NCI-H1930 (cell line): ENCODE results near the gene GJA3.

Experiments used
- DNase-seq, 2 experiments: peaks; one replicate each; lab custom pipeline; 2025; lab: John Stamatoyannopoulos, UW

Gene GJA3

DNA sequence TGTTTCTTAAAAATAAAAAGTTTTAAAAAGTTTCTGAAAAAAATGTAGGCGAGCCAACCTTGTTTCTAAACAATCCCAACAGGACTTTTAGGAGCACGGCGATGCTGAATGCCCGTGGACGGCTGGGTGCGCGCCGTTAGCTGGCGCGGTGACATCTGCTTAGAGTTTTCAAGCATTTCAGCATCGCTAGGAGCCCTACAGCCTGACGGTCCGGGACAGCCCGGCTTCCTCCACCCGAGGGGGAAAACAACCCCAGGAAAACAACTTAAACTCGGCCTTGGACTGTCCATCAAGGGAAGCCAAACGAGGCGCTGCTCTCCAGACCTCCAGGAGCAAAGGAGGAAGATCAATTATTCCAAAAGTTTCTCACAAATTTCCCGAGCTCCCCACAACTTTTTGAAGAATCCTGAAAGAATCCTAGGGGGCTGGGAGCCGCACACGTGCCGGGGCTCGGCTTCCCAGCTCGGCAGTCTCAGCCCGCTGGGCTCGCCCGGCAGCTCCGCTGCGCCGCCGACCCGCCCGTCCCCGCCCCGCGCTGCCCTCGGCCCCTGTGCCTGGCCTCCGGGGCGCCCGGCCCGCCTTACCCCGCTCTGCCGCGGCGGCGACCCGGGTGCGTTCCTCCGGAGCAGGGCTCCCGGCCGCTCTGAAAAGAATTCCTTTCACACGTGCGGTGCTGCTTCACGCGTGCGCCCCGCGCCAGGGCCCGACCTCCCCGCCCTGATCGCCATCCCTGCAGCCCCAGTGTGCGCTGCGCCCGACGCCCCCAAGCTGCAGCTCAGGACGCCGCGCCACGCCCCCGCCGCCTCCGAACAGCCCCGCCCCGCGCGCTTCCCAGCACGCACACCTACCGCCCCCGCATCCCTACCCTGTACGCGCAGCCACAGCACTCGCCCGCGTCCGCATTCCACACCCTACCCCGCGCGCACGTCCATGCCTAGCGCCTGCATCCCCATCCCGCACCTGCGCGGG is at the start of gene GJA3:
Gene GJA3, minus strand, starts transcription at position 747 of the 969 bp plus-strand sequence. CDS start 17,764 bp downstream, outside the sequence.
- DNase-seq: peak in 1 of 2 experiments; percentile 51

DNA sequence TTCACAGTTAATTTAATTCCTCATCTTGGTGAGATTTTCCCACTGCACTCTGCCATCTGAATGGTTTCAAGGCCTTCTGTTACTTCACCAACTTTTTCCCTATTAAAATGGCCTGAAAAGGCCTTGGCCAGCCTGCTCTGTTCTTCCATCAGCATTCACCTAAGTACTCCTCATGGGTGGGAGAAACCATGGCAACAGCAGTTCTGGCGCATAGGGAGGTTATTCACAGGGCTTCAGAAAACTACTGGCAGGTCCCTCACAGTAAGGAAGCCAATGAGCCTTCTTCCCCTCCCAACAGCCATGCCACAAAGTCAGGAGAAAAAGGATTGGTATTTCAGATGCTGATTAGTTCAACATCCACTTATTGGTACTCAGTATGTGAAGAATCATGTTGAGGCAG is 49.1 kb upstream of the GJA3 start:
- no peak for DNase-seq

DNA sequence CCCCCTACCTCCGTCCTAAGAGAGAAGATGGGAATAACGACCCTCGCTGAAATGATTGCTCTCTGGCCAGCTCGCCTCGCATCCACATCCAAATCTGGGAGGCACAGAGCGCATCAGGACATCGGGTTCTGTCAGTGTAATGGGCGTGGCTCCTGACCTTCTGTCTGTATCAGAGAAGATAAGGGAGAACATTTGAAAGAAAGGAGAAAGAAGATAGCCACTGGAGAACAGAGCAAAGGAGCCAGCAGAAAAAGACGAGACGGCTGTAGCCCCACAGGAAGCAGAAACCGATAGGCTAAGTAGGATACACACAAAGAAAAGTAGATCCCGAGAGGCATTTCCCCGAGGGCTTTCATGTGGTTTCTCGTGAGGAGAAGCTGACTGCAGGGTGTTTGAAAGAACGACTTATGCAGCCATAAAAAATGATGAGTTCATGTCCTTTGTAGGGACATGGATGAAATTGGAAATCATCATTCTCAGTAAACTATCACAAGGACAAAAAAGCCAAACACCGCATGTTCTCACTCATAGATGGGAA is 45.9 kb upstream of the GJA3 start:
- DNase-seq: no peak

DNA sequence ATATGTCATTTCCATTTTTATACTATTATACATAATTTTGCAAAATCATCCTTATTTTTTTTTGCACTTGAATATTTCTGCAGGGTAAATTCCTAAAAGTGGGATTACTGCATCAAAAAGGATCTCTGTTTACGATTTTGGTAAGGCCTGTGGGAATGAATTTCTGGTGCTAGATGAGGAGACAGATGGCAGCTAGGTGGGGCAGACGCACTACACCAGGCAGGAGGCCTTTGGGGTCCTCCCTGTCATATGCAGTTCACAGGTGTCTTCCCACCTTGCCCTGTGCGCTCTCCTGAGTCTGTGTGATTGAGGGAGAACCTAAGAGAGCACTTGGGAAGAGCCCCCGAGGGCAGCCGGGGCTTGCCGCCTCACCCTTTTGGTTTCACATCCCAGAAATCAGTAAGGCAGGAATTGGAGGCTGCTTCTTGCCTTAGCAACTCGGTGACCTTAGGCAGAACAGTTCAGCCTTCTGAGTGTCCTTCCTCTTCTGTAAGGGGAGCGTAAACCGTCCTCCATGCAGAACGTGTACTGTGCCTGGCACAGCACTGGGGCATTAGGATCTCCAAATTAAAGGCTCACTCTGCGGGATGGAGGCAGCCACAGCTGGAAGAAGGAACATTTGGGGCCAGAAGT is 45.3 kb upstream of the GJA3 start:
- DNase-seq: no peak

DNA sequence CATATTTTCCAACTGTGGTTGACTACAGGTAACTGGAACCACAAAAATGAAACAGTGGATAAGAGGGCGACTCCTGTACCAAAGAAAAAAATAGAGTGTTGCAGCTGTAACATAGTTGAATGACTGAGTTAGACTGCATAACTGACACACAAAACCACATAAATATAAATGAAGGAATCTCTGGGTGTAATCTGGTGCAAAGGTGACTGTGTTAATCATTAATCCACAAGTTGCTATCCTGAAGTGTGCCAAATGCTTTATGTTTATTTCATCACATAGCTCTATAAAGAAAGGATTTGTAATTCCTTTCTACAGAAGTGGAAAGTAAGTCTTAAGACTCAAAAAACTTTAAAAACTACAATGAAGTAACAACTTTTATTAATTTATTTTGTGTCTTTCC is 37.9 kb upstream of the GJA3 start:
- DNase-seq: no peak

DNA sequence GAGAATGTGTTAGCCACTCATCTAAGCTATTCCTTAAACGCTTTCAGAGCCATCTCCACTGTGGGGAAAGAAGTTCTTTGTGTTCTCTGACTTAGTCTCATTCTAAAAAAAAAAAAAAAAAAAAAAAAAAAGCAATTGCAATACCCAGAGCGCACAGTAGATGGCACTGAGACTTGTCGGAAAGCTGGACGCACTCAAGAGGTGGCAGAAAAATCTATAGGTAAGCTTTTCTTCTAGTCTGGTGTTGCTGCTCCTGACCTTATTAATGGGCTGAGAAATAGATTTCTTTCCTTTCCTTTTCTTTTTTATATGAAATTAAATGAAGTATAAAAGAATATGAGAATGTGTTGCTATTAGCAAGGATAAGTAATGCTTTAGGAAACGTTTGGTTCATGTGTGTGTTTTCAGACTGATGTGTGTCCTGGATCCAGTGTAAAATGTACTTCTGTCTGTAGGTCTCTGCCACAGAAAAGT is 36.5 kb upstream of the GJA3 start:
- DNase-seq: peak; percentile 31 to 48

DNA sequence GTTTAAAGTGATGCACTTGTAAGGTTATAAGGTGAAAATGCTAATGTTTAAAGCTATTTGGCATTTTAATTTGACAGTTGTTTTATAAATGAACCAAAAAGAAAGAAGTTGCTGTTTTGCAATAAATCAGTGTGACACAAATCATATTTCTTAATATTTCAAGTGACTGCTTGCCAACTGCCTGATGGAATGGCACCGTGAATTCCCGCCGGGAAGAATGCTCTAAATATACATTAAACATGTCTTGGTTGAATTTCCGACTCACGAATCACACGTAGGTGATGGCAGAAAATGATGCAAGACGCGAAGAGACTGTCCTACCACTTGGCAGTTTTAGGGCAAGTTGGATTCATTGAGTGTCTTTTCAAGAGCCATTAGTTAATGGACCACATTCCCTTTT is 34.9 kb upstream of the GJA3 start:
- DNase-seq: no peak

DNA sequence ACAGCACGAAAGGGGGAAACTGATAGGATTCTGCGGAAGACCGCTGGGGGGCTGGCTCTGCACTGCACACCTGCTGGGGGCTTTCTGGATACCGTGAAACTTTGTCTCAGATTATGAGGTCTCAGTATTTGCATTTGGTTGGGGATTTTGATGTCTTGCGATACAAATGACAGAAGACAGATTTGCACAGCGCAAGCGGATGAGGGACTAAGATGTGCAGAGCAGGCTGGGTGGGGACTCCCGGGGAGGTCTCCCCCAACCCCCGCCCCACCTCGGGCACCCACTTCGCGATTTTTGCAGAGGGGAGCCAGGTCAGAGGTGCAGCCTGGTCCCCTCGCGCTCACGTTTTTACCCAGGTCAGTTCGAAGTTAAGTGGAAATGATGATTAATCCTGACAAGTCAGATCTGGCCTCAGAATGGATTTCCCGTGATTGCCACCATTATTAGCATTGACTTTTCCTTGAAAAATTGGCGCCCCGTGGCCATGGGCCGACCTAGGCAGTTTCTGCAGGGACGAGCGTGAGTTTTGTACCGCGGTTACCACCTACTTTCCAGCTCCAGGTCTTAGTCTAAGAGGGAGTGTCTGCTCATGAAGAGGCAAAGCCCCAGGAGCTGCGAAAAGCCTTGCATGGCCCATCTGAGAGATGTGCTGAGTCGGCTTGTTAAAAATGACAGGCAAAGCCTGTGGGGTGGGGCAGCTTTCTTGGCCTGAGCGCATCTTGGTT is 33.2 kb upstream of the GJA3 start:
- DNase-seq: no peak

DNA sequence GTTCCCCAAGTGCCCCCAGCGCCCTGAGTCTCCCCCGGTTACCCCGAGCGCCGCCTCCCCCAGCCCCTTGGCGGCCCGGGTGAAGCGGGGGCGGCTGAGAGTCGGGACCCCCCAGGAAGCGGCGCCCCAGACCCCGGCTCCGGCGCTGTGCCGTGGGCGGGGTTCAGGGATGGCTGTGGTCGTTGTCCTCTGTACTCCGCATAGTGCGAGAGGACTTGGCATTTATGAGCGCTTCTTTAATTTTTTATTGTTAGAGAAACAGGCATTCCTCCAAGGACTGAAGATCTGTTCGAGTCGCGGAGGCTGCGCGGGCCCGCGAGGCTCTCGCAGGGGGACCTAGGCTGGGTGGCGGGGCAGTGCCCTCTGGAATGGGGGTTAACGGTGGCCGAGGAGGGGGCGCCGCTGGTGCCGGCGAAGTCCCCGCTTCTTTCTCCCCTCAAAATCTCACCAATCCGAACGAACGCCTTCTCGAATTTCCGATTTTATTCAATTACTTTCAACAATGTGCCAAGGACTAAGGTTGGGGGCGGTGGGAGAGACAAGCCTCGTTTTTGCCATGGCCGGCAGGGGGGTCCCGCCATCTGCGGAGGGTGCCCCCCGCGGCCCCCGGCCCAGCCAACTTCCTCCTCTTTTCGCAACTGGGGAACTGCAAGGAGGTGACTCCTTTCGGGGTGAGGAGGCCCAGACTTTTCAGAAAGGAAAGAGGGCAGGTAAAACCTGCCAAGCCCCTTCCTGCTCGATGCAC is 32.5 kb upstream of the GJA3 start:
- DNase-seq: no peak

DNA sequence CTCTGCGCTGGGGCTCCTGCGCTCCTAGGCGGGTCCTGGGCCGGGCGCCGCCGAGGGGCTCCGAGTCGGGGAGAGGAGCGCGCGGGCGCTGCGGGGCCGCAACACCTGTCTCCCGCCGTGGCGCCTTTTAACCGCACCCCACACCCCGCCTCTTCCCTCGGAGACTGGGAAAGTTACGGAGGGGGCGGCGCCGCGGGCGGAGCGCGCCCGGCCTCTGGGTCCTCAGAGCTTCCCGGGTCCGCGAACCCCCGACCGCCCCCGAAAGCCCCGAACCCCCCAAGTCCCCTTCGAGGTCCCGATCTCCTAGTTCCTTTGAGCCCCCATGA is 31.9 kb upstream of the GJA3 start, which contains the start of gene GJB2:
Gene GJB2, minus strand, starts transcription at position 103 of the 326 bp plus-strand sequence. CDS start 3,357 bp downstream, outside the sequence.
- DNase-seq: no peak

DNA sequence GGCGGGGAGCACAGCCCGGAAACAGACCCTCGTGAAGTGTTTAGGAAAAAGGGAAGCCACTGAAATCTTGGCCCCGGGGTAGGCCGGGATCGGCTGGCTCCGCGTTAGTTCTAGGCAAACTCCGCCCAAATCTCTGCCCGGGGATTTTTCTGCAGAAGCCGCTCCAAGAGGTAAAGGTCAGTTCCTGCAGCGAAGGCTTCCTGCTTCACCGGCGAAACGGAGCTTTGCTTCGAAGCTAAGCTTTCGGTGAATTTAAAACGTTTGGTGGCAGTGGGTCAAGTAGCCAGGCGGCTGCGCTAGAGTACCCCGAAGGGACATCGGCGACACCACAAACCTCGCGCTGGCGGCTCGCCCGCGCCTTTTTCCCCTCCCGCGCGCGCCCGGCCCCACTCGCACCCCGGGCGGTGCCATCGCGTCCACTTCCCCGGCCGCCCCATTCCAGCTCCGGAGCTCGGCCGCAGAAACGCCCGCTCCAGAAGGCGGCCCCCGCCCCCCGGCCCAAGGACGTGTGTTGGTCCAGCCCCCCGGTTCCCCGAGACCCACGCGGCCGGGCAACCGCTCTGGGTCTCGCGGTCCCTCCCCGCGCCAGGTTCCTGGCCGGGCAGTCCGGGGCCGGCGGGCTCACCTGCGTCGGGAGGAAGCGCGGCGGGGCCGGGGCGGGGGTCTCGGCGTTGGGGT is 31.4 kb upstream of the GJA3 start:
- no peak for DNase-seq

DNA sequence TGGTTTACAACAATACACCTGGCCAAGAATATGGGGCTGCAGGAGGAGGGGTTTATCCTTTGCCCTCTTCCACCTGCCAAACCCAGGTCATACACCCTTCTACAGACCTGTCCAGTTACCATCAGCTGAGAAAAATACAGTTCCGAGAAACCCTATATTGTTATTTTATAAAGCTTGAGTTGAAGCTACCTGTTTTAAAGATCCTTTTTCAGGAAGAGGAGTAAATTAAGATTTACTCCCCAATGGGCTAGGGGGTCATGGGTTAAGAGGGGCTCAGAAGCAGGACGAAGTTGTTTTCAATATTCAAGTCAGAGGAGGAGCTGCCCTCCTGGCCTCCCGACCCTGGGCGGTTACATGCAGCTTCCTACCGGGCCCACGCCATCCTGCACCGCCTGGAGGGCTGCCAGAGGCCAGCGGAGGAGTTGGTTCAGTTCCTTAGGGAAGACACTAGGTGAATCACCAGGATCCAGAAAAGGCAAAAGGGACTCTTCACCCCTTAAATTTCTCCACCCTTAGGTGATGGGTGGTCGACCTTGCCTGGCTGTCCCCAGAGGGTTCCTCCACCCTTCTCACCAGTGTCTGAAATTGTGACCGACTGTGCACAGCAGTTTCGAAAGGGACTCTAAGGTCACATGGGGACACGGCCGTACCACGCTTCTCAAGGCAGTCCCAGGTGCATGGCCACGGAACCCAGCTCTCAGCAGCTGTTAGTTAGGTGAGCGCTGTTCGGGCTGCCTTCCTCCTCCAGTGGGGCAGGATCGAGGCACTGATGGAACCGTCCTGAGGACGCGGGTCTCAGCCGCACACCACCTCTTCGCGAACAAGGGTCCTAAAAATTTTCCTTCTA is 30.7 kb upstream of the GJA3 start:
- DNase-seq: no peak

DNA sequence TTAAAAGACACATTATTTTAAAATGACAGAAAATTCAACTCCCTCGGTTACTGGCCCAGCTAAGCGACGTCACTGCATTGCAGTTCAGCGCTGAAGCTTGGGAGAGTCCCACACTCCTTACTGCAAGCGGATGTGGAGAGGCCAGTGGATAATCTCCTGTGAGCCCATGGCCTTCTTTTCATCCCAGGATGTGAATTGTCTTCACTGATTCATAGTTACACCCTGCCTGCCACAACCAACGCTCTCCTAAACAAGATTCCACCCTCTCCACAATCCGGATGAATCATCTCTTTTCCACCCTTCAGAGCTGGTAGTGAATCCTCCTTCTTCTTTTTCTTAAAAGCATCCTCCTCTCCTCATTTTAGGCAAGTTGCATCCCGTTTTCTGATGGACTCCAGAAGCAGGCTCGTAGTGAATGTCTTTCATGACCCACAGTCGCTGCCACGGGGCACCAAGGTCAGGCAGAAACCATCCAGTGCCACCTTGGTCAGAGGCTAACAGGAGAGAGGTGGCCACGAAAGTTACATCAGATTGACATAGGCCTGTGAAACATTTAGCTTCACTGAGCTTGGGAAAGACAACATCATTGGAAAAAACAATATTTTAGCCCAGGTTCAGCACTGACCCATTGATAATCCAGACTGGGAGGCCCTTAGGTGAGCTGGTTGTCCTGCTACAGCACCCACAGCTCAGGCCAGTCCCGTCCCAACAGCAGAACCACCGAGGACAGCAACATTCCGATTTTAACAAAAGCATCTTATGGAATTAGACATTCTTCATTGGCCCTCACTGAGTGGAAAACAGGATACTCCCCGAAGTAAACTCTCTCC is 29.8 kb upstream of the GJA3 start:
- DNase-seq: no peak

DNA sequence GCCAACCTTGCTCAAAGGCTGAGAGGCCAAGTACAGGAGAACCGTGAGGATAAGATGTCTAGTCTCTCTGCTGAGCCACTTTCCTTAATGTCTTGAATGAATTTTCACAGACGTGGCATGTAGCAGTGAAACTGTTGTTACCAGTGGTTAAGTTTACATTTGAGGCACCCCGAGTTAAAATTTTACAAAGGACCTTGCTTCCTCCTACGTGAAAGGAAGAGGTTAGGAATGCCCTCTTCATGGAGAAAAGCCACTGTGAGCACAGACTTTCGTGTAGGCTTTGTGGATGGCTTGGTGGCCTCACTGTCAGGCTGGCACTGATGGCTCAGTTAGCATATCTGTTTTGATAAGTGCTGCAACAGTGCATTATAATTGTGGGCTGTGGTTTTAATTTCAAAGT is 29.2 kb upstream of the GJA3 start:
- DNase-seq: no peak

DNA sequence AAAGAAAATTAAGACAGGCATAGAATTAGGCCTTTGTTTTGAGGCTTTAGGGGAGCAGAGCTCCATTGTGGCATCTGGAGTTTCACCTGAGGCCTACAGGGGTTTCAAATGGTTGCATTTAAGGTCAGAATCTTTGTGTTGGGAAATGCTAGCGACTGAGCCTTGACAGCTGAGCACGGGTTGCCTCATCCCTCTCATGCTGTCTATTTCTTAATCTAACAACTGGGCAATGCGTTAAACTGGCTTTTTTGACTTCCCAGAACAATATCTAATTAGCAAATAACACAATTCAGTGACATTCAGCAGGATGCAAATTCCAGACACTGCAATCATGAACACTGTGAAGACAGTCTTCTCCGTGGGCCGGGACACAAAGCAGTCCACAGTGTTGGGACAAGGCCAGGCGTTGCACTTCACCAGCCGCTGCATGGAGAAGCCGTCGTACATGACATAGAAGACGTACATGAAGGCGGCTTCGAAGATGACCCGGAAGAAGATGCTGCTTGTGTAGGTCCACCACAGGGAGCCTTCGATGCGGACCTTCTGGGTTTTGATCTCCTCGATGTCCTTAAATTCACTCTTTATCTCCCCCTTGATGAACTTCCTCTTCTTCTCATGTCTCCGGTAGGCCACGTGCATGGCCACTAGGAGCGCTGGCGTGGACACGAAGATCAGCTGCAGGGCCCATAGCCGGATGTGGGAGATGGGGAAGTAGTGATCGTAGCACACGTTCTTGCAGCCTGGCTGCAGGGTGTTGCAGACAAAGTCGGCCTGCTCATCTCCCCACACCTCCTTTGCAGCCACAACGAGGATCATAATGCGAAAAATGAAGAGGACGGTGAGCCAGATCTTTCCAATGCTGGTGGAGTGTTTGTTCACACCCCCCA is 28.1 kb upstream of the GJA3 start:
- no peak for DNase-seq

DNA sequence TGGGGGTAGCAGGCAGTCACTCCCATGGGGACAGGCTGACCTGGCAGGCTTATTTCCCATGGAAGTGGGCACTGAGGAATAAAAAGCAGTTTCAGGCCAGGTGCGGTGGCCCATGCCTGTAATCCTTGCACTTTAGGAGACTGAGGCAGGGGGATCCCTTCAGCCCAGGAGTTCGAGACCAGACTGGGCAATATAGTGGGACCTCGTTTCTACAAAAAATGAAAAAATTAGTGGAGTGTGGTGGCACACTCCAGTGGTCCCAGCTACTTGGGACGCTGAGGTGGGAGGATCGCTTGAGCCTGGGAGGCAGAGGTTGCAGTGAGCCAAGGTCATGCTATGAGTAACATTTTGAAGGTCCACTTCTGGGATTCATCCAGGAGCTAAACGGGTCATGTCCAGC is 25.9 kb upstream of the GJA3 start:
- DNase-seq: no peak

DNA sequence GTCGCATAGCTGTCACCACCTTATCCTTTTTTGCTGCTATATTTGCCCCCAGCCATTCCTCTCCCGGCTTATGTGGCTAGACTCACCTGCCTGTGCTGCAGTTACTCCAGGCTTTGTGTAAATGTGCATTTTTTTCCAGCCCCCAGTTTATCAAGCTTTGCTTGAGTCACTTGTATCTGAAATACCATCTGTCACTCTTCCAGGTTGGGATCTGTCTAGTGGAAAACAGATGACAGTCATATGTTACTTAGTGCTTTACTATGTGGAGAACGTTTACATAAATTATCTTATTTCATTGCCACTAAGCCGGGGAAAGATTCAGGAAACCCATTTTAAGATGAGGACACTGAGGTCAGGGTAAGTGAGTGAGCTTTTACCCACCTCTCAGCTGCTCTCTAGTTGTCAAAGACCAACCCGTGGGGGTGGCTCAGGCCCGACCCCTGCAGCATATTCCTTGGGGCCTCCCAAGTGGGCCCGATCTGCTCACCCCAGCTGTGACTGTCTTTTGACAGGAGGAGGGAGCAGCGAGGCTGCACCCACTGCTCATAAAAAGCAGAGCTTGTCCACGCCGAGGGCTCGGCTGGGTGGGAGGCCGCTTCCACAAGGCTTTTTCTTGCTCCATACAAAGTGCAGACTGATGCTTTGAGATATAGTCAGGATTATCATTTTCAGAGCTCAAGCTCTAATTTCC is 24.7 kb upstream of the GJA3 start:
- DNase-seq: no peak
